SK-N-SH treated with all-trans-retinoic acid at 6 μM for 48 hours (cell line): ENCODE results near the gene LIN7B.

Experiments
- ATAC-seq: fragments of 200-7000 bp; cut with Tn5 transposase; 3 replicates; pipeline ENCODE4 v1.9.1; 2020; ENCODE audit warnings: mild to moderate bottlenecking, moderate library complexity
- ARNTL ChIP-seq: fragments of 450-650 bp; formaldehyde crosslinking; IDR thresholded peaks from 2 replicates; pipeline ENCODE4 v1.5.0; 2020; ENCODE audit warnings: low read depth, mild to moderate bottlenecking, moderate library complexity, borderline replicate concordance
- BACH2 ChIP-seq: fragments of 250-450 bp; sonication (Bioruptor Pico); IDR thresholded peaks from 2 replicates; pipeline ENCODE4 v1.9.0; 2021; ENCODE audit warnings: mild to moderate bottlenecking, borderline replicate concordance
- CSDC2 ChIP-seq: fragments of 250-450 bp; sonication (Bioruptor Pico); IDR thresholded peaks from 2 replicates; pipeline ENCODE4 v1.5.0; 2020; ENCODE audit warnings: mild to moderate bottlenecking, moderate library complexity
- ESRRG ChIP-seq: fragments of 250-450 bp; sonication (Bioruptor Pico); IDR thresholded peaks from 2 replicates; pipeline ENCODE4 v1.6.1; 2021; ENCODE audit warnings: mild to moderate bottlenecking
- GLIS3 ChIP-seq: fragments of 250-450 bp; sonication (Bioruptor Pico); IDR thresholded peaks from 2 replicates; pipeline ENCODE4 v1.5.0; 2020; ENCODE audit warnings: mild to moderate bottlenecking, moderate library complexity
- ISL1 ChIP-seq: fragments of 250-450 bp; sonication (Bioruptor Pico); IDR thresholded peaks from 2 replicates; pipeline ENCODE4 v2.1.2; 2022; ENCODE audit warnings: mild to moderate bottlenecking, moderate library complexity
- OSR1 ChIP-seq: fragments of 250-450 bp; sonication (Bioruptor Pico); IDR thresholded peaks from 2 replicates; pipeline ENCODE4 v1.8.0; 2022; ENCODE audit warnings: moderate library complexity, mild to moderate bottlenecking, inconsistent platforms
- PPARA ChIP-seq: fragments of 250-450 bp; sonication (Bioruptor Pico); IDR thresholded peaks from 2 replicates; pipeline ENCODE4 v1.5.0; 2020; ENCODE audit warnings: mild to moderate bottlenecking, borderline replicate concordance
- RARB ChIP-seq: fragments of 250-450 bp; sonication (Bioruptor Pico); IDR thresholded peaks from 2 replicates; pipeline ENCODE4 v1.8.0; 2021; ENCODE audit warnings: mild to moderate bottlenecking, moderate library complexity
- SNAI2 ChIP-seq: fragments of 250-450 bp; sonication (Bioruptor Pico); IDR thresholded peaks from 2 replicates; pipeline ENCODE4 v1.5.0; 2020; ENCODE audit warnings: mild to moderate bottlenecking, moderate library complexity
- TCF4 ChIP-seq: fragments of 250-450 bp; sonication (Bioruptor Pico); IDR thresholded peaks from 2 replicates; pipeline ENCODE4 v1.8.0; 2021; ENCODE audit warnings: mild to moderate bottlenecking, moderate library complexity, borderline replicate concordance
- TOX ChIP-seq: fragments of 250-450 bp; sonication (Bioruptor Pico); IDR thresholded peaks from 2 replicates; pipeline ENCODE4 v1.8.0; 2021; ENCODE audit warnings: mild to moderate bottlenecking, moderate library complexity, borderline replicate concordance
- ZC3H10 ChIP-seq: fragments of 250-450 bp; sonication (Bioruptor Pico); IDR thresholded peaks from 2 replicates; pipeline ENCODE4 v1.5.1; 2021; ENCODE audit warnings: mild to moderate bottlenecking, moderate library complexity
- ZFP3 ChIP-seq: fragments of 250-450 bp; sonication (Bioruptor Pico); IDR thresholded peaks from 2 replicates; pipeline ENCODE4 v1.5.0; 2020; ENCODE audit warnings: mild to moderate bottlenecking, moderate library complexity
- ZFP30 ChIP-seq: fragments of 450-650 bp; formaldehyde crosslinking; IDR thresholded peaks from 2 replicates; pipeline ENCODE4 v1.5.0; 2022; ENCODE audit warnings: mild to moderate bottlenecking, moderate library complexity
- ZNF565 ChIP-seq: fragments of 450-650 bp; formaldehyde crosslinking; conservative IDR thresholded peaks from 2 replicates; pipeline ENCODE4 v1.5.0; 2020; ENCODE audit warnings: low read depth, mild to moderate bottlenecking, moderate library complexity
- ZNF70 ChIP-seq: fragments of 450-650 bp; formaldehyde crosslinking; IDR thresholded peaks from 2 replicates; pipeline ENCODE4 v1.5.0; 2020; ENCODE audit warnings: mild to moderate bottlenecking, moderate library complexity
- TF ChIP-seq, protein P1 (sequence below): fragments of 250-450 bp; sonication (Bioruptor Pico); IDR thresholded peaks from 2 replicates; pipeline ENCODE4 v1.8.0; 2021; ENCODE audit warnings: low read depth, mild to moderate bottlenecking, moderate library complexity, borderline replicate concordance
- TF ChIP-seq, protein P2 (sequence below): fragments of 250-450 bp; sonication (Bioruptor Pico); IDR thresholded peaks from 2 replicates; pipeline ENCODE4 v1.5.0; 2020; ENCODE audit warnings: mild to moderate bottlenecking, moderate library complexity
- TF ChIP-seq, protein P3 (sequence below): fragments of 250-450 bp; sonication (Bioruptor Pico); IDR thresholded peaks from 2 replicates; pipeline ENCODE4 v1.8.0; 2020; ENCODE audit warnings: mild to moderate bottlenecking, moderate library complexity, borderline replicate concordance
- TF ChIP-seq, protein P4 (sequence below): fragments of 250-450 bp; sonication (Bioruptor Pico); IDR thresholded peaks from 2 replicates; pipeline ENCODE4 v1.5.1; 2020; ENCODE audit warnings: low read depth, mild to moderate bottlenecking, moderate library complexity

LIN7B gene

DNA sequence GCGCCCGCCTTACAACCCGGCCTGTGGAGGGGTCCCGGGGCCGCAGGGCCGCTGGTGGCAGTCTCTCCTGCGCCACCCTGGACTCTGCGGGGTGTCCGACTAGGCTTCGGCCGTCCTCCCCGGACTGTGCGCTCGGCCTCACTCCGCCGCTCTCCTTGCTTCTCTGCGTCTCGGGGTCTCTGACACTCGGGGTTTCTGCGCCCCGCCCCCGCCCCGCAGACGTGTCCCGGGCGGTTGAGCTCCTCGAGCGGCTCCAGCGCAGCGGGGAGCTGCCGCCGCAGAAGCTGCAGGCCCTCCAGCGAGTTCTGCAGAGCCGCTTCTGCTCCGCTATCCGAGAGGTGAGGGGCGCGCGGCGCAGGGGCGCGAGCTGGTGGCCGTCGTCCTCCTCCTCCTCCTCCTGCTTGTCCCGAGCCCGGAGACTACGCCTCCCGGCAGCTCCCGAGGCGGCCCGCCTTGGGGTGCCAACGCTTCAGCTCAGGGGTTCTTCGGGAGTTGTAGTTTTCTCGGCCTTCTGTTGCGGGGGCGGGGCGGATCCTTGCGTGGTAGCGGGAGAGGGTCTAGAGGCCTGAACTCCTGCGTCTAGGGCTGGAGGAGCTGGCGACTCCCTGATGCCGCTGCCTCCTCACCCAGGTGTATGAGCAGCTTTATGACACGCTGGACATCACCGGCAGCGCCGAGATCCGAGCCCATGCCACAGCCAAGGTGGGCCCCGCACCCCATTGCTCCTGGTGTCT, 627 bp downstream of the LIN7B start:
- peak; percentile 39 for ATAC-seq
- TF ChIP-seq ESRRG (CRISPR knock-in tag) (no peak), GLIS3 (CRISPR knock-in tag) (no peak), RARB (CRISPR knock-in tag) (no peak), TCF4 (no peak), PPARA (no peak), TOX (no peak), OSR1 (no peak), SNAI2 (CRISPR knock-in tag) (no peak), ZC3H10 (CRISPR knock-in tag) (no peak), ARNTL (CRISPR knock-in tag) (no peak), ZNF565 (no peak), ISL1 (no peak), BACH2 (no peak), ZNF70 (CRISPR knock-in tag) (no peak), CSDC2 (CRISPR knock-in tag) (no peak), ZFP30 (CRISPR knock-in tag) (no peak)
- TF ChIP-seq, protein P1, sequence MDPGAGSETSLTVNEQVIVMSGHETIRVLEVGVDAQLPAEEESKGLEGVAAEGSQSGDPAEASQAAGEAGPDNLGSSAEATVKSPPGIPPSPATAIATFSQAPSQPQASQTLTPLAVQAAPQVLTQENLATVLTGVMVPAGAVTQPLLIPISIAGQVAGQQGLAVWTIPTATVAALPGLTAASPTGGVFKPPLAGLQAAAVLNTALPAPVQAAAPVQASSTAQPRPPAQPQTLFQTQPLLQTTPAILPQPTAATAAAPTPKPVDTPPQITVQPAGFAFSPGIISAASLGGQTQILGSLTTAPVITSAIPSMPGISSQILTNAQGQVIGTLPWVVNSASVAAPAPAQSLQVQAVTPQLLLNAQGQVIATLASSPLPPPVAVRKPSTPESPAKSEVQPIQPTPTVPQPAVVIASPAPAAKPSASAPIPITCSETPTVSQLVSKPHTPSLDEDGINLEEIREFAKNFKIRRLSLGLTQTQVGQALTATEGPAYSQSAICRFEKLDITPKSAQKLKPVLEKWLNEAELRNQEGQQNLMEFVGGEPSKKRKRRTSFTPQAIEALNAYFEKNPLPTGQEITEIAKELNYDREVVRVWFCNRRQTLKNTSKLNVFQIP (CRISPR knock-in tag), result no peak
- TF ChIP-seq, protein P2, sequence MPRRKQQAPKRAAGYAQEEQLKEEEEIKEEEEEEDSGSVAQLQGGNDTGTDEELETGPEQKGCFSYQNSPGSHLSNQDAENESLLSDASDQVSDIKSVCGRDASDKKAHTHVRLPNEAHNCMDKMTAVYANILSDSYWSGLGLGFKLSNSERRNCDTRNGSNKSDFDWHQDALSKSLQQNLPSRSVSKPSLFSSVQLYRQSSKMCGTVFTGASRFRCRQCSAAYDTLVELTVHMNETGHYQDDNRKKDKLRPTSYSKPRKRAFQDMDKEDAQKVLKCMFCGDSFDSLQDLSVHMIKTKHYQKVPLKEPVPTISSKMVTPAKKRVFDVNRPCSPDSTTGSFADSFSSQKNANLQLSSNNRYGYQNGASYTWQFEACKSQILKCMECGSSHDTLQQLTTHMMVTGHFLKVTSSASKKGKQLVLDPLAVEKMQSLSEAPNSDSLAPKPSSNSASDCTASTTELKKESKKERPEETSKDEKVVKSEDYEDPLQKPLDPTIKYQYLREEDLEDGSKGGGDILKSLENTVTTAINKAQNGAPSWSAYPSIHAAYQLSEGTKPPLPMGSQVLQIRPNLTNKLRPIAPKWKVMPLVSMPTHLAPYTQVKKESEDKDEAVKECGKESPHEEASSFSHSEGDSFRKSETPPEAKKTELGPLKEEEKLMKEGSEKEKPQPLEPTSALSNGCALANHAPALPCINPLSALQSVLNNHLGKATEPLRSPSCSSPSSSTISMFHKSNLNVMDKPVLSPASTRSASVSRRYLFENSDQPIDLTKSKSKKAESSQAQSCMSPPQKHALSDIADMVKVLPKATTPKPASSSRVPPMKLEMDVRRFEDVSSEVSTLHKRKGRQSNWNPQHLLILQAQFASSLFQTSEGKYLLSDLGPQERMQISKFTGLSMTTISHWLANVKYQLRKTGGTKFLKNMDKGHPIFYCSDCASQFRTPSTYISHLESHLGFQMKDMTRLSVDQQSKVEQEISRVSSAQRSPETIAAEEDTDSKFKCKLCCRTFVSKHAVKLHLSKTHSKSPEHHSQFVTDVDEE (CRISPR knock-in tag), result no peak; the same call in 1 of the 2 replicates
- TF ChIP-seq, protein P3, sequence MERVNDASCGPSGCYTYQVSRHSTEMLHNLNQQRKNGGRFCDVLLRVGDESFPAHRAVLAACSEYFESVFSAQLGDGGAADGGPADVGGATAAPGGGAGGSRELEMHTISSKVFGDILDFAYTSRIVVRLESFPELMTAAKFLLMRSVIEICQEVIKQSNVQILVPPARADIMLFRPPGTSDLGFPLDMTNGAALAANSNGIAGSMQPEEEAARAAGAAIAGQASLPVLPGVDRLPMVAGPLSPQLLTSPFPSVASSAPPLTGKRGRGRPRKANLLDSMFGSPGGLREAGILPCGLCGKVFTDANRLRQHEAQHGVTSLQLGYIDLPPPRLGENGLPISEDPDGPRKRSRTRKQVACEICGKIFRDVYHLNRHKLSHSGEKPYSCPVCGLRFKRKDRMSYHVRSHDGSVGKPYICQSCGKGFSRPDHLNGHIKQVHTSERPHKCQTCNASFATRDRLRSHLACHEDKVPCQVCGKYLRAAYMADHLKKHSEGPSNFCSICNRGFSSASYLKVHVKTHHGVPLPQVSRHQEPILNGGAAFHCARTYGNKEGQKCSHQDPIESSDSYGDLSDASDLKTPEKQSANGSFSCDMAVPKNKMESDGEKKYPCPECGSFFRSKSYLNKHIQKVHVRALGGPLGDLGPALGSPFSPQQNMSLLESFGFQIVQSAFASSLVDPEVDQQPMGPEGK, result no peak
- TF ChIP-seq, protein P4, sequence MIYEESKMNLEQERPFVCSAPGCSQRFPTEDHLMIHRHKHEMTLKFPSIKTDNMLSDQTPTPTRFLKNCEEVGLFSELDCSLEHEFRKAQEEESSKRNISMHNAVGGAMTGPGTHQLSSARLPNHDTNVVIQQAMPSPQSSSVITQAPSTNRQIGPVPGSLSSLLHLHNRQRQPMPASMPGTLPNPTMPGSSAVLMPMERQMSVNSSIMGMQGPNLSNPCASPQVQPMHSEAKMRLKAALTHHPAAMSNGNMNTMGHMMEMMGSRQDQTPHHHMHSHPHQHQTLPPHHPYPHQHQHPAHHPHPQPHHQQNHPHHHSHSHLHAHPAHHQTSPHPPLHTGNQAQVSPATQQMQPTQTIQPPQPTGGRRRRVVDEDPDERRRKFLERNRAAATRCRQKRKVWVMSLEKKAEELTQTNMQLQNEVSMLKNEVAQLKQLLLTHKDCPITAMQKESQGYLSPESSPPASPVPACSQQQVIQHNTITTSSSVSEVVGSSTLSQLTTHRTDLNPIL, result no peak

DNA sequence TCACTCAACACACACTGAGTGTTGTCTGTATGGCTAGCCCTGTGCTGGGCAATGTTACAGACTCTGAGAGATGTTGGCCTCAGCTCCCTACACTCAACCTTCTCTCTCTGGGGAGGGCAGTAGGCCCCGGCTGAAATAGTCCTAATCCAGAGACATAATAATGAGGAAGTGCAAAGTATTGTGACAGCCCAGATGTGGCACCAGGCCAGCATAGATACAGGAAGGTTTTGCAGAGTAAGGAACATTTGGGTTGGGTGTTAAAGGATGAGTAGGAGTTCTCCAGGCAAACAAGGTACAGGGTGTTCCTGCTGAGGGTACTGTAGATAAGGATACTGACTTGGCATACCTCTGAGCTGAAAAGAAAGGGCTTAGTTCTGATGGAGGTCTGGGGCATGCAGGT, 2.4 kb downstream of the LIN7B start:
- TF ChIP-seq, protein P2 (CRISPR knock-in tag), result no peak
- TF ChIP-seq RARB (CRISPR knock-in tag) (no peak), PPARA (no peak), OSR1 (no peak), ZFP3 (CRISPR knock-in tag) (peak; percentile 96), ARNTL (CRISPR knock-in tag) (no peak)
- TF ChIP-seq, protein P3, result no peak
- ATAC-seq, result no peak
